Gastroesophageal sphincter (tissue), 4 donors: ENCODE results near the gene SUPT5H. TPM values are rescaled to one million over a fixed set of nuclear protein-coding genes. Genes with fewer than 3 reads are reported as not detected.

Experiments used
- ATAC-seq: fragments of 150-250 bp; one replicate; pipeline ENCODE4 v1.9.1; 2016; ENCODE audit warnings: mild to moderate bottlenecking, moderate library complexity
- H3K27ac ChIP-seq, 4 donors: fragments of 200-600 bp; sonication (generic) in 3 of 4; 1 replicate in 3 of 4; 2 replicates in 1 of 4; pipeline ENCODE4 v1.5.1; 2016 to 2019
- H3K27me3 ChIP-seq: fragments of 200-600 bp; sonication (generic); one replicate; pipeline ENCODE4 v1.5.1; 2019
- H3K36me3 ChIP-seq, 2 donors: fragments of 200-600 bp; sonication (generic); one replicate each; pipeline ENCODE4 v1.5.1; 2019; ENCODE audit warnings: control low read depth in 1 of 2
- H3K4me1 ChIP-seq, 3 donors: fragments of 200-600 bp; sonication (generic); 1 replicate in 2 of 3; 2 replicates in 1 of 3; pipeline ENCODE4 v1.5.1; 2016 to 2019; ENCODE audit warnings: control low read depth in 2 of 3
- H3K4me3 ChIP-seq, 2 donors: fragments of 200-600 bp; sonication (generic); one replicate each; pipeline ENCODE4 v1.5.1; 2019; ENCODE audit warnings: mild to moderate bottlenecking in 1 of 2, moderate library complexity in 1 of 2
- H3K9me3 ChIP-seq, 3 donors: fragments of 200-600 bp; sonication (generic); one replicate each; pipeline ENCODE4 v1.5.1; 2017 to 2019; ENCODE audit warnings: control low read depth in 2 of 3
- EP300 ChIP-seq: sonication (generic); formaldehyde crosslinking; IDR thresholded peaks from one replicate; pipeline ENCODE4 v1.6.1; 2017; ENCODE audit warnings: antibody characterized with exemption, mild to moderate bottlenecking
- POLR2A ChIP-seq, 2 donors: fragments of 450-650 bp; IDR thresholded peaks; one replicate each; pipeline ENCODE4 v1.6.1; 2017; ENCODE audit warnings: antibody characterized with exemption in 2 of 2, mild to moderate bottlenecking in 2 of 2, moderate library complexity in 1 of 2
- POLR2AphosphoS5 ChIP-seq: sonication (generic); formaldehyde crosslinking; IDR thresholded peaks from one replicate; pipeline ENCODE4 v1.6.1; 2017; ENCODE audit warnings: antibody characterized with exemption
- WGBS, 2 donors: methylation state at CpG; one replicate each; pipeline ENCODE4 v1.1.5; 2018; ENCODE audit warnings: low coverage in 1 of 2; 5-methylcytosine and 5-hydroxymethylcytosine counted together
- total RNA-seq, 4 donors: library from RNA; depleted of rRNA; stranded (reverse); fragments of >200 nt; gene quantifications; one replicate each; pipeline ENCODE4 v1.1.0, GENCODE V29; 2016
- TF ChIP-seq, protein P1 (sequence below), 4 experiments: fragments of 200-600 bp in 2 of 4; fragments of 450-650 bp in 2 of 4; sonication (generic) in 1 of 4; IDR thresholded peaks; one replicate each; pipeline ENCODE4 v1.5.1; 2017 to 2019; ENCODE audit warnings: antibody characterized with exemption in 4 of 4, mild to moderate bottlenecking in 2 of 4, moderate library complexity in 2 of 4

The SUPT5H gene
- total RNA-seq, 4 donors from 2014 or later, result 71.5 to 99.1 (median 87.0) TPM

DNA sequence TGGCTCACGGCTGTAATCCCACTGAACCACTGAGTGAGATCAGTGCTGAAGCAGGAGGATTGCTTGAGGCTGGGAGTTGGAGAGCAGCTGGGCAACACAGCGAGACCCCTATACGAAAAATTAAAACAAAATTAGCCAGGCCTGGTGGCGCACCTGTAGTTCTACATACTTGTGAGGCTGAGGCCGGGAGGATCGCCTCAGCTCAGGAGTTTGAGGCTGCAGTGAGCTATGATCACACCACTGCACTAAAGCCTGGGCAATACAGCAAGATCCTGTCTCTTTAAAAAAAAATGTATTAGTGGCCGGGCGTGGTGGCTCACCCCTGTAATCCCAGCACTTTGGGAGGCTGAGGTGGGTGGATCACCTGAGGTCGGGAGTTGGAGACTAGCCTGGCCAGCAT lies 63.2 kb downstream of the SUPT5H start:
- WGBS, 2 donors, result 93% methylated on average over 2 to 7 of the region's 9 CpGs
- no peak for ATAC-seq
- Histone ChIP-seq H3K4me1 (peaks cover 0 to 13% (median 0%) of the 10 kb centered on the region in 3 donors), H3K36me3 (no peaks in the 10 kb centered on the region), H3K9me3 (no peaks in the 10 kb centered on the region), H3K27ac (no peak overlapping the region), H3K27me3 (peaks cover 97% of the 10 kb centered on the region), H3K4me3 (no peak overlapping the region)
- no peak for TF ChIP-seq POLR2A (IDR thresholded peaks at IDR 0.05)
- TF ChIP-seq POLR2AphosphoS5, result no peak
- TF ChIP-seq EP300, result no peak
- TF ChIP-seq, protein P1, sequence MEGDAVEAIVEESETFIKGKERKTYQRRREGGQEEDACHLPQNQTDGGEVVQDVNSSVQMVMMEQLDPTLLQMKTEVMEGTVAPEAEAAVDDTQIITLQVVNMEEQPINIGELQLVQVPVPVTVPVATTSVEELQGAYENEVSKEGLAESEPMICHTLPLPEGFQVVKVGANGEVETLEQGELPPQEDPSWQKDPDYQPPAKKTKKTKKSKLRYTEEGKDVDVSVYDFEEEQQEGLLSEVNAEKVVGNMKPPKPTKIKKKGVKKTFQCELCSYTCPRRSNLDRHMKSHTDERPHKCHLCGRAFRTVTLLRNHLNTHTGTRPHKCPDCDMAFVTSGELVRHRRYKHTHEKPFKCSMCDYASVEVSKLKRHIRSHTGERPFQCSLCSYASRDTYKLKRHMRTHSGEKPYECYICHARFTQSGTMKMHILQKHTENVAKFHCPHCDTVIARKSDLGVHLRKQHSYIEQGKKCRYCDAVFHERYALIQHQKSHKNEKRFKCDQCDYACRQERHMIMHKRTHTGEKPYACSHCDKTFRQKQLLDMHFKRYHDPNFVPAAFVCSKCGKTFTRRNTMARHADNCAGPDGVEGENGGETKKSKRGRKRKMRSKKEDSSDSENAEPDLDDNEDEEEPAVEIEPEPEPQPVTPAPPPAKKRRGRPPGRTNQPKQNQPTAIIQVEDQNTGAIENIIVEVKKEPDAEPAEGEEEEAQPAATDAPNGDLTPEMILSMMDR (IDR thresholded peaks at IDR 0.05), result no peak

DNA sequence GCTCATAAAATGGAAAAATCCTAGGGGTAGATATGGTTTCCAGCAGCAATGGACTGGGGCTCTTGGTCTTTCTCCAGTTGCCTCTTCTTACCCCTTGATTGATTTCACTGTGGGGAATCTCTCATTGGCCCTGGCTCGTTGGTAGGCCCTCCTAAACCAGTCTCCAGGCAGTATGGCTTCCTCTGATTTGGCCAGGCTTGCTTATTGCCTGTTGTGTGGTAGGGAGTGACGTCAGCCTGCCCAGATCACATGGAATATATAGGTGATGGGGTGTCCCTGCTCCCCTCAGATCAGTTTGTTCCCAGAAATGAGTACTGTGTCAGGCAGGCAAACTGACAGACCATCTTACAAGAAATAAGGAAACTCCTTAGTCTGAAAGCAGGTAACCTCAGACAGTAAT lies 63.9 kb downstream of the SUPT5H start:
- Histone ChIP-seq H3K4me3 (no peak overlapping the region), H3K36me3 (no peaks in the 10 kb centered on the region), H3K27ac (no peak overlapping the region), H3K27me3 (peaks cover 97% of the 10 kb centered on the region), H3K4me1 (peaks cover 0 to 13% (median 0%) of the 10 kb centered on the region in 3 donors), H3K9me3 (no peaks in the 10 kb centered on the region)
- no peak for ATAC-seq
- WGBS, 2 donors, result 83% methylated on average over 2 of the region's 2 CpGs; no CpG with 5 or more reads in 1 of the 2 donors
- TF ChIP-seq, protein P1 (IDR thresholded peaks at IDR 0.05), result no peak
- TF ChIP-seq EP300, result no peak
- TF ChIP-seq POLR2AphosphoS5, result no peak
- TF ChIP-seq POLR2A (IDR thresholded peaks at IDR 0.05), result no peak

DNA sequence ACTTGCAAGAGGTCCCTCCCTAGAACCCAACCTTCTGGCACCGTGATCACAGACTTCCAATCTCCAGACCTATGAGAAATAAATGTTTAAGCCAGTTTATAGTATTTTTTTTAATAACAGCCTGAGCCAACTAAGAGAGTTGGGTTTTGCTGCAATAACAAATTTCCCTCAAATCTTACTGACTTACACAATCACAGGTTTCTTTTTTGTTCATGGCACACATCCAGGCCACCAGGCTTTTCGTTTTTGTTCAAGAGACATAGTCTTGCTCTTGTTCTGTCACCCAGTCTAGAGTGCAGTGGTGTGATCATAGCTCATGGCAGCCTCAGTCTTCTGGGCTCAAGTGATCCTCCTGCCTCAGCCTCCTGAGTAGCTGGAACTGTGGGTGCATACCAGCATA lies 67.6 kb downstream of the SUPT5H start:
- Histone ChIP-seq H3K4me3 (no peak overlapping the region), H3K9me3 (no peaks in the 10 kb centered on the region), H3K27ac (no peak overlapping the region), H3K4me1 (peaks cover 0 to 21% (median 15%) of the 10 kb centered on the region in 3 donors), H3K36me3 (no peaks in the 10 kb centered on the region), H3K27me3 (peaks cover 90% of the 10 kb centered on the region)
- TF ChIP-seq, protein P1 (IDR thresholded peaks at IDR 0.05), result no peak
- TF ChIP-seq POLR2AphosphoS5 (no peak), POLR2A (IDR thresholded peaks at IDR 0.05) (no peak), EP300 (no peak)
- no peak for ATAC-seq
- 35 to 37% methylated on average over 2 of the region's 2 CpGs for WGBS, 2 donors

DNA sequence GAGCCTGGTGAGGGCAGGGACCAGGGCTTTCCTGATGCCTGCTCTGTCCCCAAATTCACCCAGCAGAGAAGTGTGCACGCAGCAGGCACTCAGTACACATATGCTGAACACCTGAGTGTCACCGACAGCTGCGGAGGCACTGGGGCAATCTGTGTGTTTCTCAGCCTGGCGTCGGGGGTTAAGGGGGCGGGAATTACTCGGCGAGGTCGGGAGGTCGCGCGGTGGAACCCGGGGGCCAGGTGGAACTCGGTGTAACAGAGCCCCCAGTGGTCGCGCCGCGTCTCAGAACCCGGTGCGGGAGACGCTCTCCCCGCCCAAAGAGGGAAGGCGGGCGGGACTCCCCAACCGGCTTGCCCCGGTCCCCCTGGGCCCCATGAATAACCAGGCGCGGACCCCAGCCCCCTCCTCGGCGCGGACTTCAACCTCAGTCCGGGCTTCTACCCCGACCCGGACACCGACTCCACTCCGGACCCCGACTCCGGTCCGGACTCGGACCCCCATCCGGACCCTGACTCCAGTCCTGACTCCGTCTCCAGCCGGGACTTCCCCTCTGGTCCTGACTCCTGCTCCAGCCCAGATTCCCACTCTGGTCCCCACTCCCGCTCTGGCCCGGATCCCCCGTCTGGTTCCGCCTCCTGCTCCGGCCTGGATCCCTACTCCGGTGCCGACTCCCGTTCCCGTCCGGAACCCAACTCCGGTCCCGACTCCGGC lies 69.6 kb downstream of the SUPT5H start, which contains the start of gene SELENOV:
TSS of gene SELENOV (plus strand) at position 300 of the 711 bp plus-strand sequence. CDS start at position 374, 74 bp downstream.
- Histone ChIP-seq H3K4me1 (peaks cover 0 to 21% (median 15%) of the 10 kb centered on the region in 3 donors), H3K27ac (no peak within 1 kb of the TSS), H3K4me3 (peak within 1 kb of the TSS; percentile 2 to 51), H3K27me3 (peaks cover 70% of the 10 kb centered on the region), H3K36me3 (no peaks in the 10 kb centered on the region), H3K9me3 (no peaks in the 10 kb centered on the region)
- ATAC-seq, result peak; percentile 51
- WGBS, 2 donors, result 0 to 2% methylated on average over 3 to 9 of the region's 56 CpGs
- TF ChIP-seq, protein P1 (IDR thresholded peaks at IDR 0.05), result no peak
- TF ChIP-seq EP300, result no peak
- no peak for TF ChIP-seq POLR2AphosphoS5
- TF ChIP-seq POLR2A (IDR thresholded peaks at IDR 0.05), result no peak
